Measurements from ENCODE around the gene TMEM179.

Gene TMEM179

GRCh38 chr14:104557086-104557485, 47.5 kb downstream of the TMEM179 start:
- no peaks in the 10 kb centered on the region for H3K4me1 ChIP-seq (ENCODE audit: control insufficient read depth, insufficient read depth, low read length)
- no peaks in the 10 kb centered on the region for H3K9me3 ChIP-seq (ENCODE audit: control insufficient read depth, low read length)
- peaks cover 57% of the 10 kb centered on the region for H3K27me3 ChIP-seq (replicated peaks; ENCODE audit: control insufficient read depth, insufficient read depth, low read length)
- no peak for DNase-seq (ENCODE audit: low read depth)
- H3K4me3 ChIP-seq (ENCODE audit: low read length): no peak overlapping the region
- H3K9ac ChIP-seq (ENCODE audit: low read length): no peak overlapping the region
- H3K36me3 ChIP-seq (ENCODE audit: control insufficient read depth, insufficient read depth, low read length, severe bottlenecking): no peaks in the 10 kb centered on the region

GRCh38 chr14:104556256-104557021, 48.1 kb downstream of the TMEM179 start:
- Histone ChIP-seq H3K4me3 (ENCODE audit: low read length) (no peak overlapping the region), H3K36me3 (ENCODE audit: control insufficient read depth, insufficient read depth, low read length, severe bottlenecking) (no peaks in the 10 kb centered on the region), H3K27me3 (replicated peaks; ENCODE audit: control insufficient read depth, insufficient read depth, low read length) (peaks cover 53% of the 10 kb centered on the region), H3K4me1 (ENCODE audit: control insufficient read depth, insufficient read depth, low read length) (no peaks in the 10 kb centered on the region), H3K9ac (ENCODE audit: low read length) (no peak overlapping the region), H3K9me3 (ENCODE audit: control insufficient read depth, low read length) (no peaks in the 10 kb centered on the region)
- no peak for DNase-seq (ENCODE audit: low read depth)

GRCh38 chr14:104555430-104556255, 48.9 kb downstream of the TMEM179 start:
- H3K4me3 ChIP-seq (ENCODE audit: low read length): no peak overlapping the region
- DNase-seq (ENCODE audit: low read depth): no peak
- no peaks in the 10 kb centered on the region for H3K9me3 ChIP-seq (ENCODE audit: control insufficient read depth, low read length)
- peaks cover 49% of the 10 kb centered on the region for H3K27me3 ChIP-seq (replicated peaks; ENCODE audit: control insufficient read depth, insufficient read depth, low read length)
- no peaks in the 10 kb centered on the region for H3K4me1 ChIP-seq (ENCODE audit: control insufficient read depth, insufficient read depth, low read length)
- no peaks in the 10 kb centered on the region for H3K36me3 ChIP-seq (ENCODE audit: control insufficient read depth, insufficient read depth, low read length, severe bottlenecking)
- no peak overlapping the region for H3K9ac ChIP-seq (ENCODE audit: low read length)

GRCh38 chr14:104554608-104555429, 49.8 kb downstream of the TMEM179 start:
- Histone ChIP-seq H3K9me3 (ENCODE audit: control insufficient read depth, low read length) (peaks cover 6% of the 10 kb centered on the region), H3K27me3 (replicated peaks; ENCODE audit: control insufficient read depth, insufficient read depth, low read length) (peaks cover 56% of the 10 kb centered on the region), H3K36me3 (ENCODE audit: control insufficient read depth, insufficient read depth, low read length, severe bottlenecking) (no peaks in the 10 kb centered on the region), H3K9ac (ENCODE audit: low read length) (no peak overlapping the region), H3K4me3 (ENCODE audit: low read length) (no peak overlapping the region), H3K4me1 (ENCODE audit: control insufficient read depth, insufficient read depth, low read length) (no peaks in the 10 kb centered on the region)
- DNase-seq (ENCODE audit: low read depth): no peak

- H3K4me1 ChIP-seq (ENCODE audit: control insufficient read depth, insufficient read depth, low read length): no peaks in the 10 kb centered on the region
- H3K27me3 ChIP-seq (replicated peaks; ENCODE audit: control insufficient read depth, insufficient read depth, low read length): peaks cover 62% of the 10 kb centered on the region
- H3K9me3 ChIP-seq (ENCODE audit: control insufficient read depth, low read length): peaks cover 6% of the 10 kb centered on the region
- no peak overlapping the region for H3K4me3 ChIP-seq (ENCODE audit: low read length)
- H3K9ac ChIP-seq (ENCODE audit: low read length): no peak overlapping the region
- DNase-seq (ENCODE audit: low read depth): no peak
- no peaks in the 10 kb centered on the region for H3K36me3 ChIP-seq (ENCODE audit: control insufficient read depth, insufficient read depth, low read length, severe bottlenecking)
Observed at GRCh38 chr14:104554088-104554607, 50.4 kb downstream of the TMEM179 start.

GRCh38 chr14:104553166-104554087, 51.1 kb downstream of the TMEM179 start:
- Histone ChIP-seq H3K36me3 (ENCODE audit: control insufficient read depth, insufficient read depth, low read length, severe bottlenecking) (no peaks in the 10 kb centered on the region), H3K9me3 (ENCODE audit: control insufficient read depth, low read length) (peaks cover 6% of the 10 kb centered on the region), H3K4me1 (ENCODE audit: control insufficient read depth, insufficient read depth, low read length) (no peaks in the 10 kb centered on the region), H3K4me3 (ENCODE audit: low read length) (no peak overlapping the region), H3K27me3 (replicated peaks; ENCODE audit: control insufficient read depth, insufficient read depth, low read length) (peaks cover 57% of the 10 kb centered on the region), H3K9ac (ENCODE audit: low read length) (no peak overlapping the region)
- DNase-seq (ENCODE audit: low read depth): no peak

GRCh38 chr14:104552738-104553125, 51.8 kb downstream of the TMEM179 start:
- Histone ChIP-seq H3K9me3 (ENCODE audit: control insufficient read depth, low read length) (peaks cover 6% of the 10 kb centered on the region), H3K36me3 (ENCODE audit: control insufficient read depth, insufficient read depth, low read length, severe bottlenecking) (no peaks in the 10 kb centered on the region), H3K4me1 (ENCODE audit: control insufficient read depth, insufficient read depth, low read length) (no peaks in the 10 kb centered on the region), H3K27me3 (replicated peaks; ENCODE audit: control insufficient read depth, insufficient read depth, low read length) (peaks cover 52% of the 10 kb centered on the region), H3K4me3 (ENCODE audit: low read length) (no peak overlapping the region), H3K9ac (ENCODE audit: low read length) (no peak overlapping the region)
- no peak for DNase-seq (ENCODE audit: low read depth)

GRCh38 chr14:104551851-104552737, 52.5 kb downstream of the TMEM179 start:
- Histone ChIP-seq H3K36me3 (ENCODE audit: control insufficient read depth, insufficient read depth, low read length, severe bottlenecking) (no peaks in the 10 kb centered on the region), H3K9me3 (ENCODE audit: control insufficient read depth, low read length) (peaks cover 6% of the 10 kb centered on the region), H3K4me1 (ENCODE audit: control insufficient read depth, insufficient read depth, low read length) (no peaks in the 10 kb centered on the region), H3K4me3 (ENCODE audit: low read length) (no peak overlapping the region), H3K27me3 (replicated peaks; ENCODE audit: control insufficient read depth, insufficient read depth, low read length) (peaks cover 48% of the 10 kb centered on the region), H3K9ac (ENCODE audit: low read length) (no peak overlapping the region)
- no peak for DNase-seq (ENCODE audit: low read depth)

GRCh38 chr14:104550861-104551728, 53.5 kb downstream of the TMEM179 start:
- H3K4me3 ChIP-seq (ENCODE audit: low read length): no peak overlapping the region
- H3K27me3 ChIP-seq (replicated peaks; ENCODE audit: control insufficient read depth, insufficient read depth, low read length): peaks cover 49% of the 10 kb centered on the region
- H3K36me3 ChIP-seq (ENCODE audit: control insufficient read depth, insufficient read depth, low read length, severe bottlenecking): no peaks in the 10 kb centered on the region
- H3K9ac ChIP-seq (ENCODE audit: low read length): no peak overlapping the region
- H3K4me1 ChIP-seq (ENCODE audit: control insufficient read depth, insufficient read depth, low read length): no peaks in the 10 kb centered on the region
- DNase-seq (ENCODE audit: low read depth): no peak
- peaks cover 6% of the 10 kb centered on the region for H3K9me3 ChIP-seq (ENCODE audit: control insufficient read depth, low read length)

Data from adipocyte (in vitro differentiated cells).